NCI-H2029 (cell line): ENCODE measurements around the gene NMT2.

ENCODE experiments used
- DNase-seq: peaks from one replicate; lab custom pipeline; 2025; lab: John Stamatoyannopoulos, UW

The NMT2 gene

DNA sequence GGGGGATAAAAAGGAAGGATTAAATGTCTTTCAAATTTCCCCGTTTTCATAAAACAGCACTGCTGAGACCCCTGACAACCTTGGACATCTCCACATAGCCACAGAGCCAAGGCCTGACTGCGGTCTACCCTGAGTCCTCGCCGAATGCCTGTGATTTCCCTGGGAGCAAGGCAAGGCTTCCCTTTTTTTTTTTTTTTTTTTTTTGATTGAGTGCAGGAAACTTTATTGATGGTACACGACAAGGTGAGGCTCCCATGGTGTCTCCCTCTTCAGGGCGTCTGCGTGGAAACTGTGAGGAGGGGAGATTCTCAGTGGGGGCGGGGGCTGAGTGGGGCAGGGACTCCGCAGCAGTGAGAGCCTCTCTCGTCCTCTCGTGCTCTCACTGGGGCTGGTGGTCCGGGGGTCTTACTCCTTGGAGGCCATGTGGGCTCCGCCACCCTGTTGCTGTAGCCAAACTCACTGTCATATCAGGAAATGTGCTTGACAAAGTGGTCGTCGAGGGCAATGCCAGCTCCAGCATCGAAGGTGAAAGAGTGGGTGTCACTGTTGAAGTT lies 75.6 kb downstream of the NMT2 start:
- DNase-seq, result no peak

GRCh38 chr10:15091418-15091817 lies 77.1 kb downstream of the NMT2 start:
- no peak for DNase-seq

DNA sequence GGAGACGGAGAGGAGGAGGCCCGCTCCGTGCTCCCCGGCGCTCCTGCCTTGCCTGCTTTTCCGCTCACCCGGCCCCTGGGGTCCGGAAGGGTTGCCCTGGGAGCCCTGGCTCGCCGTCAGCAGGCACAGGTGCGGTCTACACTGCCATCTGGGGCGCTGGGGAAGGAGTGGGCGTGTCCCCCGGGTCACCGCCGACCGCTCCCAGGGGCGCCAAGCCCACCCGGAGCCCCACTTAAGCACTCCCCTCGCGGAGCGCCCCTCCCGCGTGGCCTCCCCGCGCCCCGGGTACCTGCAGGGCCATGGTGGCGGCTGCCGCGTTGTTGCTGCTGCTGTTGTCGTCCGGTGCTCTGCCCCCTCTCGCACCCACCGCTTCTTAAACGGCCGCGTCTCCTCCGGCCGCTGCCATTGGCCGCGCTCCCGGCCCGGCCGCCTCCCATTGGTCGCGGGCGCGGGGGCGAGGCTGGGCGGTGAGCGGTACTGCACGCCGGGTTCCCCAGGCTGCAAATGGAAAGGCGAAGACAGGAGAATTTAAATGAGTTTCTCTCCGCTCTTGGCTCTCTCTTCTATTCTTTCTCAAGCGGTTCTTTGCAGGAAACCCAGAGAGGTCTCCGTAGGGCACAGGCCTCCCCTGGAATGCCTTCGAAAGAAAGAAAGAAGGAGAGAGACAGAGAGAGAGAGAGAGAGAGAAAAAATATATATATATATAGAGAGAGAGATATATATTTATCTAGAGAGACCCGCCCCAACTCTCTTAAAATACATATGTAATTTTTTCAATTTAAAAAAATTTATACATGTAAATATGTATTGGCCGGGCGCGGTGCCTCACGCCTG lies 79.8 kb downstream of the NMT2 start, which contains the start of gene ACBD7:
TSS of gene ACBD7 (minus strand) at position 349 of the 834 bp plus-strand sequence. CDS start at position 301, 48 bp downstream.
- peak; percentile 47 for DNase-seq

- peak; percentile 11 for DNase-seq
Measured at GRCh38 chr10:15084502-15084922, 84.0 kb downstream of the NMT2 start.

DNA sequence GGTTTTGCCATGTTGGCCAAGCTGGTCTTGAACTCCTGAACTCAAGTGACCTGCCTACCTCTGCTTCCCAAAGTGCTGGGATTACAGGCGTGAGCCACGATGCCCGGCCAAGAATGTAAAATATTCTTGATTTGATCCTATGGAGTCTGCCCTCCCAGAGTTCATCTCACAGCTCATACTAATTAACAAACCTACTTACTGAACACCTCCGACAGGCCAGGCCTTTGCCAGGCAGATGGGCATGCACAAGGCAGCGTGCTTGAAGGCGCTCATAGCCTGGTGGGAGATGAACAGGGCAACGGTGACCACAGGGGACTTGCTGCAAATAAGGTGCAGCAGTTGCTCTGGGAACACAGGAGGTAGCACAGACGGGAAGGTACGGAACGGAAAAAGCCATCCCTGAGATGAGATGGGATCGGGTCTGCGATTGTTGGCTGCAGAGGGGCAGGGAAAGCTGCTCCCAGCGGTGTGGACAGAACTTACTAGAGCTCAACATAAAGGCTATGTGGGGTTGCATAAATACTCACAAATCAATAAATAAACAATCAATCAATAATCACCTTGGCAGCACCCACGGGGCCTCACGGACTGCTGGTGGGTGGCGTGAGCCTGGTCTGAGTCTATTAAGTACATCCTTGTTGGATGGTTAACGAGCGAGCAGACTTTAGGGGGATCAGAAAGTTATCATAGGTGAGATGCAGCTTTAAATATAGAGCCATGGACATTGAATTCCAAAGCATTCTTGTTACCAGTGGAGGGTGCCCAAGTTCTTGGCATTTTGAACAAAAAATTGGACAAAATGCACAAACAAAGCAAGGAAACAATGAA lies 84.6 kb downstream of the NMT2 start:
- no peak for DNase-seq

GRCh38 chr10:15075421-15075820 lies 93.1 kb downstream of the NMT2 start:
- DNase-seq, result no peak

DNA sequence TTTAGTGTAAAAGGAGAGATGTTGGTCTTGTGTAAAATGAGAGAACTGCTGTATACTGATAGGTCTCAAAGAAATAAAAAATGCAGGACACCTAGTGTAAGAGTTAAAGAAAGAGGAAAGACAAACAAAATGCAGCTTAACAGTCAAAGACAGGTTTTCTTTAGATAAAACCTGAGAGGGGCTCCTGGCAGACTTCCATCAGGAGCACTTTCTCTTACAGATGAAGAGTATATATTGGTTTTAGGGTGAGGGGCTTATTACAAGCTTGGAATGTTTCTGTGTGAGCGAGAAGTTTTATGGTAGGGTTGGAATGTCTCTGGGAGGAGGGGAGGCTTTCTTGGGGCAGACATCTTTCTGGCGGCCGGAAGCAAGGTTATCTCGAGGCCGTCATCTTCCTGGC lies 96.1 kb downstream of the NMT2 start:
- no peak for DNase-seq

DNA sequence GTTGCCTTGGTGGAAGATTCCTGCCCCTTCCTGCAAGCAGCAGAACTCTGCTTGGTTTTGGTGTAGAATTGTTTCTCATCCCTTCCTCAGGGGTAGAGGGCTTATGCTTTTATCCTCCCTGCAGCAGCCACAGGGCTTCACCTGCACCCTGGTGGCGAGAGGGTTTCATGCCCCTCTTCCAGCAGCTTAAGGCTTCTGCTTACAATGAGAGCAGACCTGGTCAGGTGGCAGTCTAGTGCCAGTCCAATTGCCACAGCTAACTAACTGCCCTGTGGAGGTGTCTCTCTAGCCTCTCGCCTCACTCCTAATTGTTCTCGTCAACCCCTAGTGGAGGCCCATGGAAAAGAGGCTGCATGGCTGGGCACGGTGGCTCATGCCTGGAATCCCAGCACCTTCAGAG lies 99.3 kb downstream of the NMT2 start:
- no peak for DNase-seq

GRCh38 chr10:15068802-15069201 lies 99.7 kb downstream of the NMT2 start:
- DNase-seq, result no peak

DNA sequence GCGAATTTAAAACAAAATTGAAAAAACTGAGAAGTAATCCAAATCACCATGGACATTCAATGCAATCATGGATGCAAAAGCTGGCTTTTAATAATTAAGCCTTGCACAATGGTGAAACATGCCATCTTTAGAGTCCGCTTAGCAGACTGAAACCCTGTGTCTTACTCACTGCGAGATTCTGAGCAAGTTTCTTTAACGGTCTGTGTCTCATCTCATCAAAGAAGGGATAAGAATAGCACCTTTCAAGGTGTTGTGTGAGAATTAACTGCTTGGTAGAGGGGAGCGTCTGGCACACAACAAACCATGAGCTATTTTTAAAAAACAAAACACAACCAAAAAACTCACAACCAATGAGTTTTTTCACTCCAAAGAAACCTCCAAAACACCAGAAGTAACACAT lies 101.3 kb downstream of the NMT2 start:
- DNase-seq, result no peak

DNA sequence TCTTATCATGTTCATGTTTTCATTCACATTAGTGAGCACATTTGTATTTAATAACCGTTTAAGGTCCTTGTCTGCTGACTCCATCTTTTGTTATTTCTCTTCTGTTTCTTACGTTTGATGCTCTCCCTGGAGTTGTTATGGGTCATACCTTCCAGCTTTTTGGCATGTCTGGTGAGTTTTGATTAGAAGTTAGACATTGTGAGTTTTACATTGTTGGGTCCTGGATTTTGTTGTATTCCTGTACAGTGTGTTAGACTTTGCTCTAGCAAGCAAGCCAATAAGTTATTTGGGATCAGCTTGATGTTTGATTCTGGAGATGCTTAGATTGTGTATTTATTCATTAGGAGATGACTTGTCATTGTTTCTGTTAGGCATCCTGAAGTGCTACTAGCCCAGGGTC lies 107.9 kb downstream of the NMT2 start:
- no peak for DNase-seq

- DNase-seq, result no peak
Measured at GRCh38 chr10:15059914-15060313, 108.6 kb downstream of the NMT2 start.

DNA sequence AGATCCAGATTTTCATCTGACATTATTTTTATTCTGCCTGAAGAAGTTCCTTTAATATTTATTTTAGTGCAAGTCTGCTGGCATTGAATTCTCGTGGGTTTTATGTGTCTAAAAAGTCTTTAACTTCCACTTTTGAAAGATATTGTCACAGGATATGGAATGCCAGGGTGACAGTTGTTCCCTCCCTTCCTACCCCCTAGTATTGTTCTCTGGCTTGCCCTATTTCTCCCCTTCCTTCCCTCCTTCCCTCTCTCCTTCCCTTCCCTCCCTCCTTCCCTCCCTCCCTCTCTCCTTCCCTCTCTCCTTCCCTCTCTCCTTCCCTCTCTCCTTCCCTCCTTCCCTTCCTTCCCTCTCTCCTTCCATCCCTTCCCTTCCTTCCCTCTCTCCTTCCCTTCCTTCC lies 109.8 kb downstream of the NMT2 start:
- DNase-seq, result no peak
